Effector CD4-positive, alpha-beta T cell (primary cell): ENCODE results near the gene SMC5.
"Not testable (repeated sequence)": the region's sequence is repeated elsewhere in the genome, so short reads cannot be mapped to it uniquely, and the experiment has no call there.

Source experiments
- DNase-seq: peaks from one replicate; pipeline ENCODE4 v3.0.0-alpha.2; 2020
- total RNA-seq: gene quantifications from one replicate; lab custom pipeline; 2026; lab: John Stamatoyannopoulos, UW

Gene SMC5
- total RNA-seq: 183 reads per million, percentile 91 among the genes with 10 or more reads in this experiment

GRCh38 chr9:70258692-70259511, at the start of gene SMC5:
TSS of gene SMC5 (plus strand) at chr9:70258978. CDS start at chr9:70259079, 101 bp downstream.
- peak; percentile 82 for DNase-seq

- DNase-seq: no peak
Observed at GRCh38 chr9:70217029-70217428, 41.7 kb upstream of the SMC5 start.

GRCh38 chr9:70218767-70219166, 40.0 kb upstream of the SMC5 start:
- no peak for DNase-seq

- DNase-seq: no peak
Observed at GRCh38 chr9:70220216-70220615, 38.6 kb upstream of the SMC5 start.

GRCh38 chr9:70222354-70222753, 36.4 kb upstream of the SMC5 start:
- no peak for DNase-seq

GRCh38 chr9:70228118-70228517, 30.7 kb upstream of the SMC5 start:
- DNase-seq: no peak

GRCh38 chr9:70228611-70229010, 30.2 kb upstream of the SMC5 start:
- no peak for DNase-seq

- no peak for DNase-seq
Observed at GRCh38 chr9:70229026-70229425, 29.8 kb upstream of the SMC5 start.

GRCh38 chr9:70229579-70229978, 29.2 kb upstream of the SMC5 start:
- no peak for DNase-seq

GRCh38 chr9:70232476-70232875, 26.3 kb upstream of the SMC5 start:
- no peak for DNase-seq

GRCh38 chr9:70234208-70234607, 24.6 kb upstream of the SMC5 start:
- DNase-seq: not testable (repeated sequence)

- not testable (repeated sequence) for DNase-seq
Observed at GRCh38 chr9:70245952-70246351, 12.8 kb upstream of the SMC5 start.

GRCh38 chr9:70250221-70250620, 8.6 kb upstream of the SMC5 start:
- no peak for DNase-seq

- DNase-seq: no peak
Observed at GRCh38 chr9:70255486-70255885, 3.3 kb upstream of the SMC5 start.

- DNase-seq: no peak
Observed at GRCh38 chr9:70256123-70256551, 2.6 kb upstream of the SMC5 start.

- DNase-seq: no peak
Observed at GRCh38 chr9:70257502-70257901, 1.3 kb upstream of the SMC5 start.

- no peak for DNase-seq
Observed at GRCh38 chr9:70257991-70258691, 637 bp upstream of the SMC5 start.

GRCh38 chr9:70259512-70259802, 679 bp downstream of the SMC5 start:
- no peak for DNase-seq

GRCh38 chr9:70260007-70260443, 1.2 kb downstream of the SMC5 start:
- no peak for DNase-seq

GRCh38 chr9:70260606-70261005, 1.8 kb downstream of the SMC5 start:
- no peak for DNase-seq

GRCh38 chr9:70261131-70261870, 2.5 kb downstream of the SMC5 start:
- no peak for DNase-seq

GRCh38 chr9:70262366-70262765, 3.6 kb downstream of the SMC5 start:
- DNase-seq: no peak

- no peak for DNase-seq
Observed at GRCh38 chr9:70262948-70263347, 4.2 kb downstream of the SMC5 start.

GRCh38 chr9:70263421-70263820, 4.6 kb downstream of the SMC5 start:
- no peak for DNase-seq
